SJCRH30 (cell line): Measurements from ENCODE around the gene CD3E. TPM values are rescaled to one million over a fixed set of nuclear protein-coding genes. Genes with fewer than 3 reads are reported as not detected.

Source experiments
- DNase-seq, 2 experiments: peaks; one replicate each; pipeline ENCODE4 v3.0.0-alpha.2; 2015 to 2020
- H3K27ac ChIP-seq: fragments of 250-450 bp; sonication (Bioruptor Pico); 2 replicates; pipeline ENCODE4 v1.5.1; 2020; ENCODE audit warnings: mild to moderate bottlenecking, moderate library complexity
- H3K27me3 ChIP-seq: fragments of 250-450 bp; sonication (Bioruptor Pico); 2 replicates; pipeline ENCODE4 v1.5.1; 2020; ENCODE audit warnings: mild to moderate bottlenecking, moderate library complexity
- H3K36me3 ChIP-seq: fragments of 250-450 bp; sonication (Bioruptor Pico); 2 replicates; pipeline ENCODE4 v1.5.1; 2020; ENCODE audit warnings: mild to moderate bottlenecking, moderate library complexity
- H3K4me1 ChIP-seq: fragments of 250-450 bp; sonication (Bioruptor Pico); 2 replicates; pipeline ENCODE4 v1.5.1; 2020; ENCODE audit warnings: mild to moderate bottlenecking, moderate library complexity
- H3K4me3 ChIP-seq: fragments of 250-450 bp; sonication (Bioruptor Pico); 2 replicates; pipeline ENCODE4 v1.5.1; 2020; ENCODE audit warnings: mild to moderate bottlenecking, moderate library complexity
- H3K9me3 ChIP-seq: fragments of 250-450 bp; sonication (Bioruptor Pico); replicated peaks from 2 replicates; pipeline ENCODE4 v1.5.1; 2020; ENCODE audit warnings: mild to moderate bottlenecking, moderate library complexity
- total RNA-seq: library from RNA; depleted of rRNA; stranded (reverse); fragments of >200 nt; shearing (Covaris generic); gene quantifications from 2 replicates; pipeline ENCODE4 v1.2.3, GENCODE V29; 2014; rRNA removed

CD3E gene
- total RNA-seq, 1 experiment from 2014 or later: not detected

DNA sequence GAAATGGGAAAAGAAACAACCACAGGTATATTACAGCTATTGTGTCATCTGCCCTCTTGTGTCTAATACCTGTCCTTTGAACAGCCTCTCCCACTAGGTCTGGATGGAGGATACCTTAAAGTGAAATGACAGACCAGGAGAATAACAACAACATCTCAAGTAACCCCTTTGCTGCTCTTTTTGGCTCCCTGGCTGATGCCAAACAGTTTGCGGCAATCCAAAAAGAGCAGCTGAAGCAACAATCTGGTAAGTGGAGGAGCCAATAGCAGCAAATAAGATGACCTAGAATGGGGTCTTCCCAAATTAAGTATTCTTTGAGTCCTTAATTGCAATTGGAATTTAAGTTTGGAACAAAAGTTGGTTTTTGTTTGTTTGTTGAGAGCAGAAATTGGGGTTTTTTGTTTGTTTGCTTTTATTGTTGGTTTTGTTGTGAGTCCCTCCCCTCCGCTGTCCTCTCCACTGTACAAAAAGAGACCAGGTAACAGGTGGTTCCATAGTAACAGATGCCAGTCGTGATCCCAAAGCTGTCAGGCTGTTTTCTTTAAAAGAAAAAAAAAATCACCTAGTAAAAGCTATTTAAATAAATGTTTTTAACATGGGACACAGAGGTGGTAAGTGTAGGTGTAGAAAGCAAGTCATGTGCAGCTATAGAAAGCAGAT lies 60.6 kb downstream of the CD3E start:
- no peak overlapping the region for H3K27ac ChIP-seq
- H3K4me3 ChIP-seq: no peak overlapping the region
- H3K36me3 ChIP-seq: peaks cover 7% of the 10 kb centered on the region; the same call in 1 of the 2 replicates
- DNase-seq: no peak
- H3K4me1 ChIP-seq: no peaks in the 10 kb centered on the region
- no peaks in the 10 kb centered on the region for H3K27me3 ChIP-seq
- H3K9me3 ChIP-seq: no peaks in the 10 kb centered on the region

Other genes with a start within 250 kb of the CD3E start
- gene TMPRSS4, start 227.7 kb upstream of the CD3E start, total RNA-seq: not detected in 2 replicates
- not detected in 2 replicates for gene SMIM35, start 217.8 kb upstream of the CD3E start, total RNA-seq
- gene SCN4B, start 151.9 kb upstream of the CD3E start, total RNA-seq: not detected in 2 replicates
- not detected in 2 replicates for gene SCN2B, start 128.1 kb upstream of the CD3E start, total RNA-seq
- gene JAML, start 79.7 kb upstream of the CD3E start, total RNA-seq: not detected in 2 replicates
- gene MPZL3, start 52.4 kb upstream of the CD3E start, total RNA-seq: 0.10 and 0.12 TPM in 2 replicates
- not detected in 2 replicates for gene MPZL2, start 40.4 kb upstream of the CD3E start, total RNA-seq
- not detected in 2 replicates for gene CD3D, start 38.0 kb downstream of the CD3E start, total RNA-seq
- gene CD3G, start 39.6 kb downstream of the CD3E start, total RNA-seq: not detected in 2 replicates
- 32.8 and 34.7 TPM in 2 replicates for gene UBE4A, start 54.9 kb downstream of the CD3E start, total RNA-seq
- 165 and 191 TPM in 2 replicates for gene ATP5MG, start 96.9 kb downstream of the CD3E start, total RNA-seq
- 32.3 and 33.2 TPM in 2 replicates for gene KMT2A, start 131.8 kb downstream of the CD3E start, total RNA-seq
- gene TTC36, start 222.7 kb downstream of the CD3E start, total RNA-seq: 0.47 TPM in 1 of 2 replicates, not detected in the other
- gene TMEM25, start 226.5 kb downstream of the CD3E start, total RNA-seq: 8.5 and 8.7 TPM in 2 replicates